Activated T-helper 17 cell treated with anti-CD3 and anti-CD28 coated beads, Interleukin-2, amount 50 U/mL, for 72 hours (primary cell): Measurements from ENCODE around the gene FPGS. TPM values are rescaled to one million over a fixed set of nuclear protein-coding genes. Genes with fewer than 3 reads are reported as not detected.
"Not testable (repeated sequence)": the region's sequence is repeated elsewhere in the genome, so short reads cannot be mapped to it uniquely, and the experiment has no call there.

ENCODE experiments used
- ATAC-seq: fragments of 150-1000 bp; cut with Tn5 transposase; replicated peaks from 2 replicates; pipeline ENCODE4 v1.10.0; 2021; ENCODE audit warnings: mild to moderate bottlenecking, moderate library complexity
- H3K27ac Mint-ChIP-seq: one replicate; pipeline ENCODE4 v1.8.0; 2022; ENCODE audit warnings: mixed read lengths
- H3K27me3 Mint-ChIP-seq: one replicate; pipeline ENCODE4 v1.8.0; 2022; ENCODE audit warnings: mixed read lengths
- H3K36me3 Mint-ChIP-seq: one replicate; pipeline ENCODE4 v1.8.0; 2022; ENCODE audit warnings: low read depth, mild to moderate bottlenecking, mixed read lengths
- H3K4me1 Mint-ChIP-seq: one replicate; pipeline ENCODE4 v1.8.0; 2022; ENCODE audit warnings: mixed read lengths
- H3K4me3 Mint-ChIP-seq: one replicate; pipeline ENCODE4 v1.8.0; 2022; ENCODE audit warnings: mild to moderate bottlenecking, mixed read lengths
- H3K9me3 Mint-ChIP-seq: one replicate; pipeline ENCODE4 v1.8.0; 2022; ENCODE audit warnings: mixed read lengths
- total RNA-seq, 2 donors: library from RNA; stranded (reverse); gene quantifications; one replicate each; pipeline ENCODE4 v1.2.3, GENCODE V29; 2022

FPGS gene
- total RNA-seq, 2 donors from 2014 or later = 56.7 to 95.6 TPM

DNA sequence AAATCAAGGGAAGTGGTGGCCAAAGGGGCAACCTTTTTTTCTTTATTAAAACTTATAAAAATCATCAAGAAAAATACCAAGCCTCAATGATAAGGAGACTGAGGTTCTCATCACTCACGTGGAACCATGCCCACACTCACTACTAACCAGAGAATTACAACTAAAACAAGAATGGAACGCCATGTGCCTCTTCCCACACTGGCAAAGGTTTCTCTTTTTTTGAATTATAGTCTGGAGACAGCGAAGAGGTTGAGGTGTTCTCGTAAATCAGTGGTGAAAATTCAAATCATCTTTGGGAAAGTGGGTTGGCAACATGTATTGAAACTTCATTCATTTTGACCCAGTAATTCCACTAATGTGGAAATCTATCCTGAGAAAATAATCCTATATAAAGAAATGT is 19.4 kb downstream of the FPGS start:
- Mint-ChIP-seq H3K36me3 (peaks cover 11% of the 10 kb centered on the region), H3K4me1 (no peaks in the 10 kb centered on the region), H3K9me3 (no peaks in the 10 kb centered on the region), H3K4me3 (no peak overlapping the region), H3K27me3 (no peaks in the 10 kb centered on the region), H3K27ac (no peak overlapping the region)
- no peak for ATAC-seq

DNA sequence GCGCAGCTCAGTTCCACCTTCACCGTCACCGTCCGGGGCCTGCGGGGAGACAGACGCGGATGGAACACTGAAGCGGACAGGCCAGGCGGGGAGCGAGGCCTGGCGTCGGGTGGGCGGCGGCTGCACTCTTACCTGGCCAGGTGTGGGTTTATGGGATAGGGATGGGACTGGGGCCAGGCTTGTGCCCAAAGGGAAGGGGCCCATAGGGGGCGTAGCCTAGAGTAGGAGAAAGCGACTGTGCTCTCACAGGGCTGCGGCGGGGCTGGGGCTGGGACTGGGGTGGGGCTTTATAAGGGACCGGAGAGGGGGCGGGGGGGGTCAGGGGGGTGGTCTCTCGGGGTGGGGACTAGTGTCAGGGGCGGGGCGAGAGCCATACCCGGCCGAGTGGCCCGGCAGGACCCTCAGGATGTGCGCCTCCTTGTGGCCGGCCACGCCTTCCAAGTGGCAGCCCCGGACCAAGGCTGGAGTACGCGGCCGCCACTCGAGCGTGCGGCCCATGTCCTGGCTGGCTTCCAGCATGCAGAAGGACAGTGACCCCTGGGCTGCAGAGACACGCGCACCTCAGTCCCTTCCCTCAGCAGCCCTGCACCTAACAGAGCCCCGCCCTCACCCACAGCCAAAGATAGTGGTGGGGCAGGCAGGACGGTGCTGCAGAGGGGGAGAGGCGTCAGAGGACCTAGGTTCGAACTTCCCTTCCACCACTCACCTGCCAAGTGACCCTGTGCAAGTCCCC is 22.8 kb downstream of the FPGS start:
- no peak overlapping the region for H3K4me3 Mint-ChIP-seq
- H3K27me3 Mint-ChIP-seq = no peaks in the 10 kb centered on the region
- no peak for ATAC-seq
- peaks cover 4% of the 10 kb centered on the region for H3K36me3 Mint-ChIP-seq
- no peaks in the 10 kb centered on the region for H3K4me1 Mint-ChIP-seq
- no peaks in the 10 kb centered on the region for H3K9me3 Mint-ChIP-seq
- no peak overlapping the region for H3K27ac Mint-ChIP-seq

DNA sequence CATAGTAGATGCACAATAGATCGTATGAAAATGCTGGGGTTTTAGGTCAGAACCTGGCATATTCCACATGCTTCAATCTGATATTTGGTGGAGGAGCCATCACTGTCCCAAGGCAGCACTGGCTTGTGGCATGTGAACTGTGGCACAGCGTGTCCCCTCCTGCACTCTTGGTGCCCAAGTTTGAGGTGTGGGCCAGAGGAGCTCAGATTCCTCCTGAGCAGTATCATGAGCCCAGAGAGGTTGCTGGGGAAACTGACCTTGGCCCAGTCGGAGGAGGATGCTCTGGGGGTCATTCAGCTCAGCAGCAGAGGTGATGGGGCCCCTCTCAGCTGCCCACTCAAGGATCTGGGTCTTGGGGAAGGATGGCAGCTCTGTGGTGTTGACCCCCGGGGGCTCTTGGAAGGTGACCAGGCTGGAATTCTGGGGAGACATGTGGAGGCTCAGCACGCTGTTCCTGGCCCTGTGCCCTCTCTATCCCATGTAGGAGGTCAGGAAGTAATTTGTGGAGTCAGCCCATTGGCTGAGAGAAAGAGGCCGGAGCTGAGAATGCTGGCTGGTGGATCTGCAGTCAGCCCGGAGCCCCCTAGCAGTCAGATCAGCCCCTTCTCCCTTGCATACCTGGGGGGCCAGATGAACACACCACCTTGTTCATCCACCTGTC is 23.7 kb downstream of the FPGS start:
- H3K4me1 Mint-ChIP-seq = no peaks in the 10 kb centered on the region
- no peaks in the 10 kb centered on the region for H3K9me3 Mint-ChIP-seq
- H3K27me3 Mint-ChIP-seq = no peaks in the 10 kb centered on the region
- H3K36me3 Mint-ChIP-seq = peaks cover 4% of the 10 kb centered on the region
- ATAC-seq = no peak
- no peak overlapping the region for H3K4me3 Mint-ChIP-seq
- peak overlapping the region; percentile 53 for H3K27ac Mint-ChIP-seq

DNA sequence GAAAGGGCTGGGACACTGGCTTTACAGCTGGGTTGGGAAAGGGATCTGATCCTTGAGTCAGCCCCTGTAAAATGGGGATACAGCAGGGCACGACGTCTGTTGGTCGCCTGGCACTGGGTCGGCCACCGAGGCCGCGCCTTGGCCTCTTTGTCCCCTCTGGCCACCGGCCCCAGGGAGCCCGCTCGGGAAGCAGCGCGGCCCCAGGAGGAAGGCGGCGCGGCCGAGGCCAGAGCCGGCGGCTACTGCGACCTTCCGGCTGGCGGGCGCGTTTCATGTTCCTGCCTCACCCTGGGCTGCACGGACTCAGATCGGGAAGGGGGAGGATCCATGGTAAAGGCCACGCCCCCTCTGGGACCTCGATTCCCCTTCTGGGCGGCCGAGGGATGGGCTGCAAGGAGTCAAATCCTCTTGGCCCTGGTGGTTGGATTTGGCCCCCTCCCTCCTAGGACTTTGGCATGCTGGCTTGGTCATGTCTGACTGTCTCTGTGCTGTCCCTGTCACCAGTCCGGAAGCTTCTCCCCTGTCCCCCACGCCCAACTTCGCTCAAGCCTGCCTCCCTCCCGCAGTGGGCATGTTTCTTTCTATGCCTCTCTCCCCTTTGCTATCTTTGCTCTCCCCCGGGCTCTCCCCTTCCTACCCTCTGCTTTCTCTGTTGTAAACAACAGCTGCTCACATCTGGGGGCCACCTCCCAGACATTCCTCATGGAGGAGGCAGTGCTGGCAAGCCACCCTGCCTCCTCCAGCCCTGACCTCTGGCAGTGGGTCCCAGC is 25.8 kb downstream of the FPGS start:
- H3K27ac Mint-ChIP-seq = peak overlapping the region; percentile 61
- H3K4me3 Mint-ChIP-seq = no peak overlapping the region
- no peaks in the 10 kb centered on the region for H3K27me3 Mint-ChIP-seq
- ATAC-seq = no peak
- H3K36me3 Mint-ChIP-seq = peaks cover 4% of the 10 kb centered on the region
- no peaks in the 10 kb centered on the region for H3K4me1 Mint-ChIP-seq
- H3K9me3 Mint-ChIP-seq = no peaks in the 10 kb centered on the region

DNA sequence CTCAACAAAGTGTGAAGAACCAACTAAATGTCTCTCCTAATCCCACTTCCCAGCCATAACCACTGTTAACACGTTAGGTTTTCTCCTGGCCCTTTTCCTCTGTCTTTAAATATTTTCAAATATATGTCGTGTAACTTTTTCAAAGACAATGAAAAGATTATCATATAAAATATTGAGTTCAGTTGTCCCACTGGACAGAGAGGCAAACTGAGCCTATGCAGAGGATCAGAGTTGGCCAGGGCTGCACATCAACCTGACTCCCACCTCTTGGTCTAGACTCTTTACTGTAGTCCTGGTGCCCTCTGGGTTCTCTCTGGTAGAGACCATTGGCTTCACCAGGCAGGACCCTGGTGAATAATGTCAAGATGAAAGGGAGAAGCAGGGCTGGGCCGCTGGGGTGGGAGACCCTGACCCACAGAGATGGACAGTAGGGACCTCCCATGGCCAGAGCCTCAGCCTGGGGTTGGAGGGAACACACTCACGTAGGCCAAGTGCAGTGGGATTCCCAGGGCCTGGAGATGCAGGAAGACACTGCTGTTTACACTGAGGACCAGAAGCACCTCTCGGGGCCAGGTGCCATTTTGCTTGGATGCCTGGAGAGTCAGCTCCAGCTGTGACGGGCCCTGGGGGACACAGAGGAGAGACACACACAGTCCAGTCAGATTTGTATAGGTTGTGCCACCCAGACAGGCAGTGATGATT is 26.7 kb downstream of the FPGS start:
- no peaks in the 10 kb centered on the region for H3K4me1 Mint-ChIP-seq
- ATAC-seq = no peak
- H3K4me3 Mint-ChIP-seq = no peak overlapping the region
- H3K9me3 Mint-ChIP-seq = no peaks in the 10 kb centered on the region
- no peaks in the 10 kb centered on the region for H3K36me3 Mint-ChIP-seq
- H3K27me3 Mint-ChIP-seq = no peaks in the 10 kb centered on the region
- H3K27ac Mint-ChIP-seq = peak overlapping the region; percentile 61

DNA sequence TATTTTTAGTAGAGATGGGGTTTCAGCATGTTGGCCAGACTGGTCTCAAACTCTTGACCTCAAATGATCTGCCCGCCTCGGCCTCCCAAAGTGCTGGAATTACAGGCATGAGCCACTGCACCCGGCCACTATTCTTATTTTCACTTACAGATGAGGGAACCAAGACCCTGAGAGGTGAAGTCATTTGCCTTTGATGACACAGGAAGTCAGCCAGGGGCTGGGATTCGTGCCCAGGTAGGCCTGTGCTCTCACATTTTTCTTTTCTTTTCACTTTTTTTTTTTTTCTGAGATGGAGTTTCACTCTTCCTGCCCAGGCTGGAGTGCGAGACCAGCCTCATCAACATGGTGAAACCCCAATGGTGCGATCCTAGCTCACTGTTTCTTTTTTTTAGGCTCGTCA is 29.6 kb downstream of the FPGS start:
- Mint-ChIP-seq H3K9me3 (no peaks in the 10 kb centered on the region), H3K27ac (peak overlapping the region; percentile 64), H3K27me3 (no peaks in the 10 kb centered on the region), H3K36me3 (no peaks in the 10 kb centered on the region), H3K4me1 (peaks cover 4% of the 10 kb centered on the region), H3K4me3 (no peak overlapping the region)
- no peak for ATAC-seq

DNA sequence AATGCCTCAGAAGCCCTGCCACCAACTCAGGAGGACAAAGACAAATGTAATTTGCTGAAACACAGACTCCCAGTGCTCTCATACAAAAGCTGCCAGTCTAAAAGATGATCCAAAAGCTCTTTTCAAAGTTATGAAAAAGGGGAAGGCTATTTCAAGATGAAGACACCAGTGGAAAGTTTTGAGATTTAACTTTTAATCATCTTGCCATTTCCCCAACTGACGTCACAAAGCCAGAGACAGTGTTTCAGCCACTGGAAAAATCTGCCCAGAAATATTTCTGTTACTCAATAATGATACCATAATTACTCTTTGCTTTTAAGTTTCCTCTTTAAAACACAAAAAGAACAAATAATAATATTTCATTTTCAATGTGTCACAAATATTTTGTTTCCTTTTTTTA is 30.9 kb downstream of the FPGS start:
- peak; percentile 21 for ATAC-seq
- H3K4me3 Mint-ChIP-seq = no peak overlapping the region
- H3K9me3 Mint-ChIP-seq = no peaks in the 10 kb centered on the region
- H3K4me1 Mint-ChIP-seq = peaks cover 4% of the 10 kb centered on the region
- no peaks in the 10 kb centered on the region for H3K27me3 Mint-ChIP-seq
- peak overlapping the region; percentile 19 for H3K27ac Mint-ChIP-seq
- H3K36me3 Mint-ChIP-seq = no peaks in the 10 kb centered on the region

DNA sequence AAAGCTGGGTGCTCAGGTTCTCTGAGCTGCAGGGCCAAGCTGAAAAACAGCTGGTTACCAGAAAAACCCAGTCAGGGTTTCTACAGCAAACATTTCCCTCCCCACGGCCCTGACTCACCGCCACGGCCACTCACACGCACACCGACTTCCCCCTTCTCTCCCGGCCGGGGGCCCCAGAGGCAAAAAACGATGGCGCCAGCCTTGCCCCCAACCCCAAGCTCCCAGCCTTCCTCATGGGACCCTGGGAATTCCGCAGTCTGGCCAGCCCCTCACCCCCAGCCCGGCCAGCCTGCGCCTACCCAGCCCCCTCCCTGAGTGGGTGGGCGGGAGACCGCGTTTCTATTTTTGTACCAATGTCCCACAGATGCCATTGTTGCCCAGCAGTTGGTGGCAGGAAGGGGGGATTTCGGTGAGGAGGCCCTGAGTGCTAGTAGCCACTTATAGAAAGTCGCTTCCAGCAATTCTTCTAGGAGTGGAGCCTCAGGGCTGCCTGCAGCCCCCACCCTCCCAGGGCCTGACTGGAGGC is 33.4 kb downstream of the FPGS start:
- H3K27me3 Mint-ChIP-seq = no peaks in the 10 kb centered on the region

DNA sequence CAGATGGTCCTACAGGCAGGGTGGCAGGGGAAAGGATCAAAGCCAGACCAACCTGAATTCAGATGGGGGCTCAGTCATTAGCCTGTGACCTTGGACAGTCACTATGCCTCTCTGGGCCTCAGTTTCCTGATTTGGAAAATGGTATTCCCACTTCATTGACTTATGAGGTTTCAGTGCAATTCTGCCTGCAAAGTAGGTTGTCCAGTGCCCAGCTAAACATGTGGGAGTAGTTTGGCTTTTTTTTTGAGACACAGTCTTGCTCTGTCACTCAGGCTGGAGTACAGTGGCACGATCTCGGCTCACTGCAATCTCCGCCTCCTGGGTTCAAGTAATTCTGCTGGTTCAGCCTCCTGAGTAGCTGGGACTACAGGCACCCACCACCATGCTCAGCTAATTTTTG is 33.9 kb downstream of the FPGS start:
- H3K4me1 Mint-ChIP-seq, H3K9me3 Mint-ChIP-seq, ATAC-seq, H3K27ac Mint-ChIP-seq, H3K36me3 Mint-ChIP-seq, H3K4me3 Mint-ChIP-seq, H3K27me3 Mint-ChIP-seq: not testable (repeated sequence)

More for the DNA sequence above, 33.4 kb downstream of the FPGS start:
- peak; percentile 62 for ATAC-seq
- no peak overlapping the region for H3K4me3 Mint-ChIP-seq
- H3K4me1 Mint-ChIP-seq = peaks cover 4% of the 10 kb centered on the region
- no peak overlapping the region for H3K27ac Mint-ChIP-seq
- no peaks in the 10 kb centered on the region for H3K36me3 Mint-ChIP-seq
- no peaks in the 10 kb centered on the region for H3K9me3 Mint-ChIP-seq

DNA sequence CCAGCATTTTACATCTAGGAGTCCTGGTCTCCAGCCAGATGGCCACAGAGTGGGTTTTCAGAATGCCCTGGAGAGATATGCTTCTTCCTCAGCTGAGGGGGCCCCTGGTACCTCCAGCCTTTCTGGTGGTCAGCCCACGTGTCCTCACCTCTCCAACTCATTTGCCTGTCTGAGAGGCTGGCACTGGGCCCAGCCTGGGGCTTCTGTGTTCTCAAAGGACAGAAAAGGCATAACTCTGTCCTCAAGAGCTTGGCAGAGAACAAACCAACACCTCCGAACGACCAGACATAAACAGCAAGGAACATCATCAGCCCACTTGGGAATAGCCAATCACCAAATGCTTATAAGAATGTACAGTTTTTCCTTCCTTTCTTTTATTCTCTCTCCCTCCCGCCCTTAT is 34.7 kb downstream of the FPGS start:
- Mint-ChIP-seq H3K36me3 (no peaks in the 10 kb centered on the region), H3K27ac (no peak overlapping the region), H3K9me3 (no peaks in the 10 kb centered on the region), H3K27me3 (no peaks in the 10 kb centered on the region), H3K4me1 (peaks cover 4% of the 10 kb centered on the region), H3K4me3 (no peak overlapping the region)
- no peak for ATAC-seq

DNA sequence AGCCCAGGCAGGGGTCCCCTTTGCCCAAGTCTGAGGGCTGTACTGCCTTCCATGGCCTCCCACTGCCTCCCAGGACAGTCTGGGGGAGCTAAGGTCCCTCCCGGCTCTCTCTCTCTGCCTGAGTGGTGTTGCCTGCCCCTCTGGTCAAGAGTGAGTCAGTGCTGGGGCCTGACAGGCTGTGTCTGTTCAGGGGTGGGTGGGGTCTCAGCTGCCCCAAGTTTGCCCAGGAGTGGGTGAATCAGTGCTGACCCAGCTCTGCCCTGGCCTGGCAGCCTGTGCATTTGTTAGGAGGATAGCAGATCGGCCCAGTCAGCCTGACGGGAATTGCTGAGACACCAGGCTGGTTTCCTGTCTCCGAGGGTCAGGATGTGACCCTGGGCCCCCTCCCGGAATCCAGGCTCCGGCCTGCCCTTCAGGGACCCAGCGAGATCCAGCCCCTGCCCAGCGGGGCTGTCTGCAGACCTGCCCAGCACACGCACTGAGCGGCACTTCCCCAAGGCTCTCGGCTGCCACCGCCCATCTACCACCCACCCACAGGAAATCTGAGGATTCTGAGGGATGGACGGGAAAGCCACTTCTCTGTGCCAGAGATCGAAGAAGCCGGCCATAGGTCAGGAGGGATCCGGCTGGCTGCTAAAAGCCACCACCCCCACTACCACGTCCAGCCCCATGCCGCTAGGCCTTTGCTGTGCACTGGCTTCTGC is 35.8 kb downstream of the FPGS start:
- Mint-ChIP-seq H3K27ac (no peak overlapping the region), H3K4me1 (peaks cover 4% of the 10 kb centered on the region), H3K9me3 (no peaks in the 10 kb centered on the region), H3K27me3 (no peaks in the 10 kb centered on the region), H3K4me3 (no peak overlapping the region), H3K36me3 (no peaks in the 10 kb centered on the region)
- no peak for ATAC-seq

DNA sequence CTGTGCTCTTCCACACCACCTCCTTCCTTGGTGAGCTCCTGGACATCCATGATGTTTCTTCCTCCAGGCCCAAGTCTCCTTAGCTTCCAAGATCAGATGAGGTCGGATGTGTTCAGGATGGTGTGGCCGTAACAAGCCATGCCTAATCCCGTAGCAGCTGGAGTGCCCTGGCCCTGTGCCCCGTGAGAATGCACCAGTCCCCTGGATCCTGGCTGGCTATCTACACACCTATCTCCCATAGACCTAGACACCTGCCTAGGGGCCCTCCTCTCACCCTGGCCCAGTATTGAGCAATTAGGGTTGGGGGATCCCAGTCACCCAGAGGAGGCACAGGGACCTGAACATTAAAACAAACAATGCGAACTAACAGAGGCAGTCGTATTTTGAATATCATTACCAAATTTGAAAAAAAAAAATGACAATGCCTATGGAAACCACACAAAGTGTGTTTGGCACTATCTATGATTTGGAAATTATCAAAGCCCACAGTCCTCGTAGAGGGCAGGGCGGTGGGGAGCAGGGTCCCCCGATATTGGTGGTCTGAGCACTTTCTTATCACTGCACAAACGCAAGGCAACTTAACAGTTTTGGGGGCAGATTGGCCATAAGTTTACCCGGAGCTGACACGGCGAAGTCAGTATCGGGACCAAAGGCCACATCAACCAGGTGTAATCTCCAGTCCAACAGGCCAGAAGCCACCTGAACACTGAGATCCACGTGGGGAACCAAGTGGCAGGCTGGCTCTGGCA is 38.6 kb downstream of the FPGS start:
- ATAC-seq = no peak
- Mint-ChIP-seq H3K4me3 (no peak overlapping the region), H3K27ac (no peak overlapping the region), H3K9me3 (no peaks in the 10 kb centered on the region), H3K36me3 (no peaks in the 10 kb centered on the region), H3K4me1 (no peaks in the 10 kb centered on the region), H3K27me3 (no peaks in the 10 kb centered on the region)

DNA sequence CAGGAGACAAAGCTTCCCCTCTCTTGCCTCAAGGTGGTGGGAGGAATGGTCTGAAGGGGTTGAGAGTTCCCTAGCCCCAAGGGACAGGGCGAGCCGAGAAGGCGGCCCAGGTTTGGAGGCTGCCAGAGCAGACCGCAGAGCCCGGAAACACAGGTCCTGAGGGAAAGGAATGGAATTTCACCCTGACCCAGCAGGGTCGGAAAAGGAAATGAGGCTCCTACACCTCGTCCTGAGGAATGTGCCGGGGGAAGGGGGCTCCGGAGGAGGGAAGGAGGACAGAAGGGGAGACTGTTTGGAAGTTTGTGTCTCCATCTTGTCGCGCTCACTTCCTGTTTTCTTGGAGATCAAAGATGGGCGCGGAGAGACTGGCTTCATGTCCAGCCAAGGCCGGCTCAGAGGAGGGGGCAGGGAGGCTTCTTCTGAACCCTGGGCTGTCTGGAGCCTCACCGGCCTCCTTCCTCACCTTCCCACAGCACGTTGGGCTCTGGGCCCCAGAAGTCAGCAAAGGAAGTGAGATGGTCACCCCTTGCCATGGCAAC is 42.2 kb downstream of the FPGS start:
- Mint-ChIP-seq H3K27ac (no peak overlapping the region), H3K27me3 (no peaks in the 10 kb centered on the region), H3K36me3 (peaks cover 9% of the 10 kb centered on the region), H3K9me3 (peaks cover 8% of the 10 kb centered on the region), H3K4me3 (no peak overlapping the region), H3K4me1 (peaks cover 5% of the 10 kb centered on the region)
- ATAC-seq = no peak
